ENCODE results near the gene B3GALT4.

The B3GALT4 gene

GRCh38 chr6:33292996-33293682 lies 16.2 kb downstream of the B3GALT4 start:
- DNase-seq: no peak

DNA sequence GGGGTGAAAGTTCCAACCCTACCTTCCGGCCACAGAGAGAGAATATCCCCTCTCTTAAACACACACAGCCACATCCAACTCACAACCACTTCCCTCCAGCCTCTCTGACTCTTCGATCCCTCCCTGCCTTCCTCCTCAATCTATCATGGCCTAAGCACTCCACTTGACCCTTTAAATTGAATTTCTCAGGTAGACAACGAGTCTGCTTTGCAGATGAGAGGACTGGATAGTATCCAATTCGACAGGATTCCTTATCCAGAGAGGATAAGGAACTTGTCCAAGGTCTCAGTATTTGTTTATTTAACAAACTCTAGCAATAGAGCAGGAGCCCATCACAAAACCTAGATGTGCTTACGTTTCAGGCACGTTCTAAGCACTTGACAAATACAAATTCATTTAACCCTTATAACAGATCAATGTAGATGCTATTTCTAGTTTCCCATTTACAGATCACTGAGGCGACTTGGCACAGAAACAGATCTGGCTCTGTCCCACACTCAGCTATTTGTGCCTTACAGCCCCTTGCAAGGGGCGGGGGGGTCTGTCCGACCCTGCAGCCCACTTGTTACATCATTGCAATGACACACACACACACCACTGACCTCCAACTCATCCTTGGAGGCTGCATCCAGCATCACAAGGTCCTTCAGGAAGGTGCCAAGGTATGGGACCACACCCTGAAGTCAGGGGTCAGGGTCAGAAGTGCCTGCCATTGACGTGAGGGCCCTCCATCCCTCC lies 17.3 kb downstream of the B3GALT4 start:
- DNase-seq: no peak

DNA sequence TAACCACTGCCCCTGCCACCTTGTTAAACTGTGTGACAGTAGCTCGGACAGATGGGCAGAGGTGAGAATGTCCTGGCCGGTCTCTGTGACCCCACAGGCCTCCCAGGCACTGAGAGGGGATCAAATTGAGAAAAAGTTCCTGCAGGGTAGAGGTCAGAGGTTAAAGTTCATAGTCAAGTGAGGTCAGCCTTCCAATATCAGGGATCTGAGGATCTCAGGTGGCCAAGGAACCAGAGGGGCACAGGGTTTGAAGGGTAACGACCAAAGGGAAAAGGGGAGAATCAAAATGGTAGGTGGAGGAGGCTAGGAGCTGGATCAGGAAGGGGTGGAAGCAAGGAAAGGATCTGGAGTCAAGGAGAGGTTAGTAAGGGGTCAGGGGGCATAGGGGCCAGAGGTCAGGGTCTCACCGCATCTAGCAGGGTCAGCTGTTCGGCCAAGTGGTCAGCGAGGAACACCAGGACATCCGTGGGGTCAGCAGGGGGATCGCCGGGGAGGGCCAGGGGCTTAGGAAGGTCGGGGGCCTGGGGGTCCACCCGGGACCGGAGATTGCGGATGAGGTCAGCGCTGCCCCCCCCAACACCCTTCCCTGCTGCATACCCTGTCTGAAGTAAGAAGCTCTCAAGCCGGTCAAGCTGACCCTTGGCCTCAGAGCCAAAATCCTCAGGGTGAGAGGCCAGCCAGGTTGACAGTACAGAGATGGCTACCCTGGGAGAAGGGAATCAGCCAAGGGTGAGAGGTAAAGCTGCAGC lies 18.9 kb downstream of the B3GALT4 start:
- no peak for DNase-seq

DNA sequence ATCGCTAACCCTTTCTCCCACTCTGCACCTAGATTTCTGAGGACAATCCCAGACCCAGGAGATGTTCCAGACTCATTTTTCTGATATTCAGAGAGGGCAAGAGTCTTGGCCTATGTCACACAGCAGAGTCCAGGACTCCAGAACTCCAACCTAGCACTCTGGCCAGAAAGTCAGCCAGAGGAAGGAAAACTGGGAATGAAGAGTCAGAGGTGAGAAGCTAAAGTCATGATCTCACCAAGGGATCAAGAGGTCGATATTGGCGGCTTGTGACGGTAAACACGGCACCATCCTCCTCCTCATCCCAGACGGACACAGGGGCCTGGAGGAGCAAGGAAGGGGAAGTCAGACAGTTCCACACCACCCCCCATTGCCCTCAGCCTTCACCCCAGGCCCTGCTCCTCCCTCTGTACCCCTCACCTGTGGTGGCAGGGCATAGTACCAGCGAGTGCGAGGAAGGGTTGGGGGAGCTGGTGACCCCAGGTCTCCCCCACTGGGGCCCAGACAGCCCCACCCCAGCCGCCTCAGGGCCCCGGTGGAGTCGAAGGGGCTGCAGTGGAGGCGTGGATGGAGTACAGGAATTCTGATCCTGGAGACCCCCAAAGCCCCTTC lies 20.0 kb downstream of the B3GALT4 start:
- DNase-seq: no peak

DNA sequence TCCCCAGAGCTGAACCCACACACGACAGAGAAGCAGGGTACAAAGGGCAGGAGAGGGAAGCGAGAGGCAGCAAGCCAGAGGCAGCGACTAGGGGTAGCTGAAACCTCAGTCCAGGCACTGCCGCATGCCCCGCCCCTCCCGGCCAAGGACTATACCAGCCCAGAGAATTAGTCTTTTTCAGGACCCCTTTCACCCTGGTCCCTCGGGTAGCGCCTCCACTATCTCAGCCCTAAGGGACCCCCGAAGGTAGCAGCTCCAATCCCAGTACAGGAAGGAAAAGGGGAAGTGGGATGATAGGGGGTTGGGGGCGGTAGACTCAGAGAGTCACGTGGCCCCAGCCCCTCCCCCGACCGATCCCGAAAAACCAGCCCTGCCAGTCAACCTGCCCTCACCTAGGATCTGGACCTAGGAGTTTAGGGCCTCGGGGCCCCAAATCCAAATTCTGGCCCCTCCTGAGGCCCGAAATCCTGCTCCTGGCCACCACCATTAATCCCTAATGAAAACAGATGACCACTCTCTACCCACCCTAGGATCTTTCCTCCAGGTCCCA lies 20.6 kb downstream of the B3GALT4 start:
- peak; percentile 50 for DNase-seq

- peak; percentile 76 for DNase-seq
Measured at GRCh38 chr6:33297956-33298772, 21.2 kb downstream of the B3GALT4 start.

DNA sequence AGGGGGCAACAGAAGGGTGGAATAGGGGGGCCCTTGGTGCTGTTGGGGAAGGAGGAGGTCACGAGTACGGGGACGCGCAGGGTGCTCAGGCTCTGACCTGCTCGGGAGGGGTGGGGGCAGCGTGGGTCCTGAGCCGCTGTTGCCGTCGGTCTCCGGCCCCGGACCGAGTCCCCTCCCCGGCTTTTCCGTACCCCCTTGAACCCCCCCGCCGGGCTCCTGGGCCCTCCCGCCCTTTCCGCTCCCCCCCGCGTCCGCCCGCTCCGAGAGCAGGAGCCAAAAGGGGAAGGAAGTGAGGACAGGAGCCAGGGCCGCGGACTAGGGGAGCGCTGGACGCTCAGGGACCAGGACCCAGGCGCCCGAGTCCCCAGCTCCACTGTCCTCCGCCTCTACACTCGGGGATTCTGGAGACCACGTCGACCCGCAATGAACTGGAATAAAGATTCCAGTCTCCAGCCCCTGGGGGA lies 21.9 kb downstream of the B3GALT4 start, which contains the start of gene RGL2:
TSS of gene RGL2 (minus strand) at position 170 of the 464 bp plus-strand sequence. CDS start 332 bp downstream, outside the sequence.
- no peak for DNase-seq

GRCh38 chr6:33299237-33299944 lies 22.5 kb downstream of the B3GALT4 start:
- peak; percentile 97 for DNase-seq

GRCh38 chr6:33301877-33302276 lies 25.0 kb downstream of the B3GALT4 start:
- DNase-seq: no peak

- DNase-seq: no peak
Measured at GRCh38 chr6:33304216-33304615, 27.3 kb downstream of the B3GALT4 start.

DNA sequence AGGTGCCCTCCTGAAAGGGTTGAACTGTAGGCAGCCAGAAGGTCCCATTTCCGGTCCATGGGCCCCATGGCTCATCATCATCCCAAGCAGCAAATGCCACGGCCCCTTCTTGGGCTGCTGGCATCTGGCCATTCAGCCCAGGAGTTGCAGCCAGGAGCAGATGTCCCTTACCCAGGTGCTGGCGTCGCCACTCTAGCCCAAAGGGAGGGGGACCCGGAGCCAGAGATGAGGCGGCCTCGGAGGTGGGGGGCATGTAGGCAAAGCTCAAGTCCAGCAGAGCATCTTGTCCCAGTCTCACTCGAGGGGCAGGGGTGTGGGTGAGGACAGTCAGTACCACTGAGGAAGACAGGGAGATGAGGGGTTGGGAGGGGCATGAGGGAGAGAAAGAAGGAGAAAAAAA lies 28.1 kb downstream of the B3GALT4 start:
- DNase-seq: no peak

- no peak for DNase-seq
Measured at GRCh38 chr6:33306356-33306755, 29.4 kb downstream of the B3GALT4 start.

DNA sequence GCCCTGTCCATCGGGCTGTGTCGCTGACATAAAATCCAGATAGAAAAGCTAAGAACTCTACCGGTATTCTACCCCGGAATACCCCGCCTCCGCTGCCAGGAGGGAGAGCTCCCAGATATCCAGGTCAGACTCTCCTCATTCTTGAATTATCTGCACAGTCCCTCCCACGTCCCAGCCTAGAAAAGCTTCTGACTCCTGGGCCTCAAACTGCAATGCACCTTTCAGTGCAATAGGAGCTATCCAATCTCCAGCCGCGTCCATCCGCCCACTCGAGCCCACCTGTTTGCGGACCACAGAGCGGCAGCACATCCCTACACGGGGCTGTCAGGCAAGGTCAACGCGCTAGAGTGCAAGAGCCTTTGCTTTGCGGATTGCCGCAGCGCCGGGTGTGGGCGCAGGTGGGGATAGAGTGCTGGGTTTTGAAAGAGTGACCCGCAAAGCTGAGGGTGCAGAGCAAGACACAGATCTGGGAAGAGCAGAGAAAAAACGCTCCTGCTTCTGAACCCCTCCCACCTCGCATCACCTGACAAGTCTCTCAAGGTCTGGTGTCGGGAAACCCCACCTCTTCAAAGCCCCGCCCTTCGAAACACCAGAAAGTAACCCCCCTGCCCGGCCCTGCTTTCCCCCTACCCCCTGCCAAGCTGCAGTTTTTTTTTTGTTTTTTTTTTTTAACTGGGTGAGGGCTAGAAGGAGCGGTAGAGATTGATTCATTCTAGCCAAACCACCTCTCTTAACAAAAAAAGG lies 35.6 kb downstream of the B3GALT4 start:
- DNase-seq: peak; percentile 63

- peak; percentile 74 for DNase-seq
Measured at GRCh38 chr6:33313105-33313708, 36.3 kb downstream of the B3GALT4 start.

DNA sequence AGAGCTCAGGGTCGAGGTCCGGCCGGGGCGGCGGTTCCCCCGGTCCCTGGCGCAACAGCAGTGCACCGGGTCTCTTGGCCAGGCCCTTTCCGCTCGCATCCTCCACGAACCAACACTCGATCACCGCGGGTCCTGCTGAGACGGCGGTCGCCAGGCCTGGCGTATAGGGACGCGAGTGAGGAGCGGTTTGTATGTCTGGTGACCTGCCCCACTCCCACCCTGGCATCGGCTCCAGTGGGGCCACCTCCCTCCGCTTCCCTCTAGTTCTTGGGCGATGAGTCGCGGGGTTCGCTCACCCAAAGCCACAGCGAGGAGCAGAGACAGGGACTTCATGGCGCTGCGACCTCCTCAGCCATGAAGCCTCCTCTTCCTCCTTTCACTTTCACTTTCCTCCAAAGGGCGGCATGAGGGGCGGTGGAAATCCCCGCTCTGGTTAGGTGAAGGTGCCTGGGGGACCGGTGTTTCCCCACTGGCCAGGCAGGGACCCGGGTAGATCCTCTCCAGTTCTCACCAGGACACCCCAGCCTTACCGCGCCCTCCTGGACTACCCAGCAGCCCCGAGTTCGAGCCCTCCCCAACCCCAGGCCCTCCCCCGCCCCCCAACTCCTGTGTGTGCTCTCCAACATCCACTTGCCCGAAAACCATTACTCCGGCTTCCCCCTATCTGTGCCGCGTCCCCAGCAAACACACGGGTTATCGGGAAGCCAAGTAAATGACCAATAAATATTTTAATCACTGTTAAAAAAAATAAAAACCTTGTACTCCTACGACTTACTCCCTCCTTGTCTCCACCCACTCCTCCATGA lies 37.0 kb downstream of the B3GALT4 start, which contains the start of gene TAPBP:
TSS of gene TAPBP (minus strand) at position 370 of the 806 bp plus-strand sequence. CDS start at position 333, 37 bp downstream.
- peak; percentile 80 for DNase-seq

GRCh38 chr6:33314515-33314942 lies 37.6 kb downstream of the B3GALT4 start:
- DNase-seq: peak; percentile 68

GRCh38 chr6:33314943-33315792 lies 38.2 kb downstream of the B3GALT4 start:
- no peak for DNase-seq

Data from eye (tissue), 1 donor.